WTC11 (cell line): ENCODE measurements around the gene WWOX. TPM values are rescaled to one million over a fixed set of nuclear protein-coding genes. Genes with fewer than 3 reads are reported as not detected.

Experiments used
- ATAC-seq: fragments of 200-7000 bp; cut with Tn5 transposase; 2 replicates; pipeline ENCODE4 v1.10.0; 2021; ENCODE audit warnings: mild to moderate bottlenecking, moderate library complexity
- CTCF ChIA-PET: fragments of 300-600 bp; sonication (Branson Sonifier 250); formaldehyde crosslinking; loops from one replicate; lab custom pipeline; 2021; ENCODE audit warnings: antibody characterized with exemption; lab: Charles Lee
- POLR2A ChIA-PET: fragments of 350-600 bp; sonication (Branson Sonifier 250); formaldehyde crosslinking; loops from one replicate; lab custom pipeline; 2021; ENCODE audit warnings: antibody characterized with exemption; lab: Charles Lee
- DNase-seq: peaks from one replicate; pipeline ENCODE4 v3.0.0; 2021; ENCODE audit warnings: low spot score
- H3K27ac Mint-ChIP-seq: 2 replicates; pipeline ENCODE4 v1.8.0; 2021; ENCODE audit warnings: mixed read lengths
- H3K27me3 Mint-ChIP-seq: 2 replicates; pipeline ENCODE4 v1.8.0; 2021; ENCODE audit warnings: low read depth, mild to moderate bottlenecking, moderate library complexity, mixed read lengths
- H3K36me3 Mint-ChIP-seq: 2 replicates; pipeline ENCODE4 v1.8.0; 2021; ENCODE audit warnings: mixed read lengths
- H3K4me1 Mint-ChIP-seq: 2 replicates; pipeline ENCODE4 v1.8.0; 2022; ENCODE audit warnings: mixed read lengths
- H3K4me3 Mint-ChIP-seq: 2 replicates; pipeline ENCODE4 v1.8.0; 2021; ENCODE audit warnings: mild to moderate bottlenecking, moderate library complexity, mixed read lengths
- H3K9me3 Mint-ChIP-seq: 2 replicates; pipeline ENCODE4 v1.8.0; 2021; ENCODE audit warnings: mixed read lengths
- AR ChIP-seq: fragments of 250-450 bp; sonication (Bioruptor Pico); IDR thresholded peaks from 2 replicates; pipeline ENCODE4 v1.9.0; 2021; ENCODE audit warnings: mild to moderate bottlenecking
- ATF1 ChIP-seq: sonication (generic); formaldehyde crosslinking; IDR thresholded peaks from 2 replicates; pipeline ENCODE4 v1.8.1; 2023; ENCODE audit warnings: mild to moderate bottlenecking, moderate library complexity, missing genetic modification reagents
- CBFB ChIP-seq: sonication (generic); formaldehyde crosslinking; IDR thresholded peaks from 2 replicates; pipeline ENCODE4 v1.8.1; 2022; ENCODE audit warnings: mild to moderate bottlenecking, low read depth, missing genetic modification reagents
- ELF4 ChIP-seq: sonication (generic); formaldehyde crosslinking; IDR thresholded peaks from 2 replicates; pipeline ENCODE4 v1.8.1; 2022; ENCODE audit warnings: low read depth, mild to moderate bottlenecking, moderate library complexity, missing genetic modification reagents
- FOXK1 ChIP-seq: sonication (generic); formaldehyde crosslinking; IDR thresholded peaks from 2 replicates; pipeline ENCODE4 v1.8.0; 2022; ENCODE audit warnings: mild to moderate bottlenecking, moderate library complexity, missing genetic modification reagents
- JUN ChIP-seq: sonication (generic); formaldehyde crosslinking; IDR thresholded peaks from 2 replicates; pipeline ENCODE4 v1.8.0; 2023; ENCODE audit warnings: mild to moderate bottlenecking, missing genetic modification reagents
- NFYB ChIP-seq: sonication (generic); formaldehyde crosslinking; conservative IDR thresholded peaks from 2 replicates; pipeline ENCODE4 v1.8.0; 2022; ENCODE audit warnings: low read depth, missing genetic modification reagents
- NR1H2 ChIP-seq: sonication (generic); formaldehyde crosslinking; IDR thresholded peaks from 2 replicates; pipeline ENCODE4 v1.9.0; 2021; ENCODE audit warnings: mild to moderate bottlenecking, moderate library complexity, missing genetic modification reagents
- PREB ChIP-seq: sonication (generic); formaldehyde crosslinking; IDR thresholded peaks from 2 replicates; pipeline ENCODE4 v1.8.1; 2022; ENCODE audit warnings: mild to moderate bottlenecking, missing genetic modification reagents, moderate library complexity, borderline replicate concordance
- USF1 ChIP-seq: sonication (generic); formaldehyde crosslinking; IDR thresholded peaks from 2 replicates; pipeline ENCODE4 v1.8.0; 2022; ENCODE audit warnings: mild to moderate bottlenecking, missing genetic modification reagents
- ZNF138 ChIP-seq: sonication (generic); formaldehyde crosslinking; conservative IDR thresholded peaks from 2 replicates; pipeline ENCODE4 v1.8.1; 2022; ENCODE audit warnings: mild to moderate bottlenecking, moderate library complexity, missing genetic modification reagents
- total RNA-seq: library from RNA; stranded (reverse); gene quantifications from 3 replicates; pipeline ENCODE4 v1.2.3, GENCODE V29; 2021
- TF ChIP-seq, protein P1 (sequence below): fragments of 250-450 bp; sonication (Bioruptor Pico); IDR thresholded peaks from 2 replicates; pipeline ENCODE4 v1.9.0; 2021; ENCODE audit warnings: mild to moderate bottlenecking, borderline replicate concordance
- TF ChIP-seq, protein P2 (sequence below): sonication (generic); formaldehyde crosslinking; IDR thresholded peaks from 2 replicates; pipeline ENCODE4 v1.8.0; 2023; ENCODE audit warnings: missing genetic modification reagents, mild to moderate bottlenecking, borderline replicate concordance

WWOX gene
- total RNA-seq, 1 experiment from 2014 or later = 15.7 TPM

GRCh38 chr16:78126662-78127061, 27.2 kb downstream of the WWOX start (continued):
- TF ChIP-seq, protein P1, sequence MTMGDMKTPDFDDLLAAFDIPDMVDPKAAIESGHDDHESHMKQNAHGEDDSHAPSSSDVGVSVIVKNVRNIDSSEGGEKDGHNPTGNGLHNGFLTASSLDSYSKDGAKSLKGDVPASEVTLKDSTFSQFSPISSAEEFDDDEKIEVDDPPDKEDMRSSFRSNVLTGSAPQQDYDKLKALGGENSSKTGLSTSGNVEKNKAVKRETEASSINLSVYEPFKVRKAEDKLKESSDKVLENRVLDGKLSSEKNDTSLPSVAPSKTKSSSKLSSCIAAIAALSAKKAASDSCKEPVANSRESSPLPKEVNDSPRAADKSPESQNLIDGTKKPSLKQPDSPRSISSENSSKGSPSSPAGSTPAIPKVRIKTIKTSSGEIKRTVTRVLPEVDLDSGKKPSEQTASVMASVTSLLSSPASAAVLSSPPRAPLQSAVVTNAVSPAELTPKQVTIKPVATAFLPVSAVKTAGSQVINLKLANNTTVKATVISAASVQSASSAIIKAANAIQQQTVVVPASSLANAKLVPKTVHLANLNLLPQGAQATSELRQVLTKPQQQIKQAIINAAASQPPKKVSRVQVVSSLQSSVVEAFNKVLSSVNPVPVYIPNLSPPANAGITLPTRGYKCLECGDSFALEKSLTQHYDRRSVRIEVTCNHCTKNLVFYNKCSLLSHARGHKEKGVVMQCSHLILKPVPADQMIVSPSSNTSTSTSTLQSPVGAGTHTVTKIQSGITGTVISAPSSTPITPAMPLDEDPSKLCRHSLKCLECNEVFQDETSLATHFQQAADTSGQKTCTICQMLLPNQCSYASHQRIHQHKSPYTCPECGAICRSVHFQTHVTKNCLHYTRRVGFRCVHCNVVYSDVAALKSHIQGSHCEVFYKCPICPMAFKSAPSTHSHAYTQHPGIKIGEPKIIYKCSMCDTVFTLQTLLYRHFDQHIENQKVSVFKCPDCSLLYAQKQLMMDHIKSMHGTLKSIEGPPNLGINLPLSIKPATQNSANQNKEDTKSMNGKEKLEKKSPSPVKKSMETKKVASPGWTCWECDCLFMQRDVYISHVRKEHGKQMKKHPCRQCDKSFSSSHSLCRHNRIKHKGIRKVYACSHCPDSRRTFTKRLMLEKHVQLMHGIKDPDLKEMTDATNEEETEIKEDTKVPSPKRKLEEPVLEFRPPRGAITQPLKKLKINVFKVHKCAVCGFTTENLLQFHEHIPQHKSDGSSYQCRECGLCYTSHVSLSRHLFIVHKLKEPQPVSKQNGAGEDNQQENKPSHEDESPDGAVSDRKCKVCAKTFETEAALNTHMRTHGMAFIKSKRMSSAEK (CRISPR knock-in tag) = no peak
- TF ChIP-seq CBFB (CRISPR knock-in tag) (no peak), AR (CRISPR knock-in tag) (no peak), JUN (CRISPR knock-in tag) (no peak), USF1 (CRISPR knock-in tag) (no peak), NR1H2 (CRISPR knock-in tag) (no peak), FOXK1 (CRISPR knock-in tag) (no peak), ZNF138 (CRISPR knock-in tag) (no peak), NFYB (CRISPR knock-in tag) (no peak), ATF1 (CRISPR knock-in tag) (no peak), PREB (no peak), ELF4 (CRISPR knock-in tag) (no peak)
- TF ChIP-seq, protein P2, sequence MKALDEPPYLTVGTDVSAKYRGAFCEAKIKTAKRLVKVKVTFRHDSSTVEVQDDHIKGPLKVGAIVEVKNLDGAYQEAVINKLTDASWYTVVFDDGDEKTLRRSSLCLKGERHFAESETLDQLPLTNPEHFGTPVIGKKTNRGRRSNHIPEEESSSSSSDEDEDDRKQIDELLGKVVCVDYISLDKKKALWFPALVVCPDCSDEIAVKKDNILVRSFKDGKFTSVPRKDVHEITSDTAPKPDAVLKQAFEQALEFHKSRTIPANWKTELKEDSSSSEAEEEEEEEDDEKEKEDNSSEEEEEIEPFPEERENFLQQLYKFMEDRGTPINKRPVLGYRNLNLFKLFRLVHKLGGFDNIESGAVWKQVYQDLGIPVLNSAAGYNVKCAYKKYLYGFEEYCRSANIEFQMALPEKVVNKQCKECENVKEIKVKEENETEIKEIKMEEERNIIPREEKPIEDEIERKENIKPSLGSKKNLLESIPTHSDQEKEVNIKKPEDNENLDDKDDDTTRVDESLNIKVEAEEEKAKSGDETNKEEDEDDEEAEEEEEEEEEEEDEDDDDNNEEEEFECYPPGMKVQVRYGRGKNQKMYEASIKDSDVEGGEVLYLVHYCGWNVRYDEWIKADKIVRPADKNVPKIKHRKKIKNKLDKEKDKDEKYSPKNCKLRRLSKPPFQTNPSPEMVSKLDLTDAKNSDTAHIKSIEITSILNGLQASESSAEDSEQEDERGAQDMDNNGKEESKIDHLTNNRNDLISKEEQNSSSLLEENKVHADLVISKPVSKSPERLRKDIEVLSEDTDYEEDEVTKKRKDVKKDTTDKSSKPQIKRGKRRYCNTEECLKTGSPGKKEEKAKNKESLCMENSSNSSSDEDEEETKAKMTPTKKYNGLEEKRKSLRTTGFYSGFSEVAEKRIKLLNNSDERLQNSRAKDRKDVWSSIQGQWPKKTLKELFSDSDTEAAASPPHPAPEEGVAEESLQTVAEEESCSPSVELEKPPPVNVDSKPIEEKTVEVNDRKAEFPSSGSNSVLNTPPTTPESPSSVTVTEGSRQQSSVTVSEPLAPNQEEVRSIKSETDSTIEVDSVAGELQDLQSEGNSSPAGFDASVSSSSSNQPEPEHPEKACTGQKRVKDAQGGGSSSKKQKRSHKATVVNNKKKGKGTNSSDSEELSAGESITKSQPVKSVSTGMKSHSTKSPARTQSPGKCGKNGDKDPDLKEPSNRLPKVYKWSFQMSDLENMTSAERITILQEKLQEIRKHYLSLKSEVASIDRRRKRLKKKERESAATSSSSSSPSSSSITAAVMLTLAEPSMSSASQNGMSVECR = no peak

DNA sequence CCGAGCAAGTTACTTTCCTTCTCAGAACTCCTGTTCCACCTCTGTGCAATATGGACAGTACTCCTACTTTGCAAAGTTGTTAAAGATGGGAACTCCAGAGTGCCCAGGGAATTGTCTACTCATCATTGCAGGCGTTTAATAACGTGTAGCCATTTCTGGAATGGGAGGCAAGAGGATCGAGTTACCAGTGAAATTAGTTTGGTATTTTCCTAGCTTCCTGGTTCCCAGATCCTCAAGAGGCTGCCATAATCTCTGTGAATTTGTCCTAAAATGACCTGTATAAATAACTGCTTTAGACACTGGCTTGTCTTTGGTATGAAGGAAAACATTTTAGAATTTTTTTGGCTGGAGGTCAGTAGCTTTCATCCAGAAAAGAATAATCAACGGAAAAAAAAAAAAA, 27.7 kb downstream of the WWOX start:
- H3K36me3 Mint-ChIP-seq = no peaks in the 10 kb centered on the region; the same call in 1 of the 2 replicates
- H3K4me1 Mint-ChIP-seq = peaks cover 6% of the 10 kb centered on the region; the same call in 1 of the 2 replicates
- no peak overlapping the region for H3K27ac Mint-ChIP-seq
- CTCF ChIA-PET = no interaction called here
- no peaks in the 10 kb centered on the region for H3K9me3 Mint-ChIP-seq
- DNase-seq (no peak), ATAC-seq (no peak)
- H3K27me3 Mint-ChIP-seq = no peaks in the 10 kb centered on the region
- POLR2A ChIA-PET = no interaction called here
- H3K4me3 Mint-ChIP-seq = no peak overlapping the region
- no peak for TF ChIP-seq AR (CRISPR knock-in tag)
